K562 (cell line): Measurements from ENCODE around the gene FBXL13. TPM values are rescaled to one million over a fixed set of nuclear protein-coding genes. Genes with fewer than 3 reads are reported as not detected.

ENCODE experiments used
- ATAC-seq: fragments of 200-7000 bp; cut with Tn5 transposase; 3 replicates; pipeline ENCODE4 v1.9.1; 2020; ENCODE audit warnings: moderate library complexity
- BruUV-seq: library from RNA; stranded (reverse); fragments of 400-500 nt; replicated peaks from 2 replicates; lab custom pipeline; 2021; lab: Mats Ljungman, UMichigan
- CTCF ChIA-PET: fragments of 300-600 bp; formaldehyde crosslinking; extraction: SDS; loops from one replicate; lab custom pipeline; 2021; ENCODE audit warnings: low intra/inter-chr PET ratio; lab: Yijun Ruan, JAX
- POLR2A ChIA-PET: fragments of 300-600, 350-650 bp; sonication (Branson Sonifier 250); formaldehyde crosslinking; extraction: SDS; loops from one replicate; lab custom pipeline; 2021; ENCODE audit warnings: antibody characterized with exemption, inconsistent platforms; lab: Yijun Ruan, JAX
- DNase-seq, 4 experiments: peaks; one replicate each; pipeline versions ENCODE4 v3.0.0 to v3.0.0-alpha.2; 2011 to 2018; ENCODE audit warnings: low spot score in 3 of 4, mixed read lengths in 3 of 4; ENCODE audit errors: extremely low read depth in 1 of 4
- FAIRE-seq: peaks from 2 replicates; lab custom pipeline; 2011; peaks lifted over from hg19 to GRCh38; lab: Jason Lieb, UNC
- H2AFZ ChIP-seq: 2 replicates; pipeline ENCODE4 v1.6.0; 2011; ENCODE audit warnings: low read depth, low read length, control low read depth, inconsistent platforms
- H3K27ac ChIP-seq: fragments of 200-600 bp; 3 replicates; pipeline ENCODE4 v1.8.0; 2011; ENCODE audit warnings: low read depth, mild to moderate bottlenecking, control low read depth, inconsistent platforms, low read length, moderate library complexity, mixed read lengths; ENCODE audit errors: extremely low read depth
- H3K27me3 ChIP-seq, 2 experiments: fragments of 300-600 bp in 1 of 2; 2 replicates in 1 of 2; 3 replicates in 1 of 2; pipeline versions ENCODE4 v1.6.0 to v1.8.0; 2011; ENCODE audit warnings: inconsistent platforms in 2 of 2, low read length in 2 of 2, mild to moderate bottlenecking in 1 of 2, mixed read lengths in 1 of 2, moderate library complexity in 1 of 2; ENCODE audit not compliant: control insufficient read depth in 2 of 2, insufficient read depth in 2 of 2
- H3K36me3 ChIP-seq: fragments of 300-600 bp; 3 replicates; pipeline ENCODE4 v1.8.0; 2011; ENCODE audit warnings: mild to moderate bottlenecking, low read length, inconsistent platforms; ENCODE audit not compliant: control insufficient read depth, insufficient read depth
- H3K4me1 ChIP-seq, 2 experiments: fragments of 200-600 bp in 1 of 2; replicated peaks in 1 of 2; 2 replicates in 1 of 2; 3 replicates in 1 of 2; pipeline versions ENCODE4 v1.5.1 to v1.8.0; 2011; ENCODE audit warnings: inconsistent platforms in 2 of 2, low read length in 2 of 2, mild to moderate bottlenecking in 1 of 2, mixed read lengths in 1 of 2, moderate library complexity in 1 of 2; ENCODE audit not compliant: control insufficient read depth in 2 of 2, insufficient read depth in 2 of 2
- H3K4me2 ChIP-seq: 2 replicates; pipeline ENCODE4 v1.6.1; 2011; ENCODE audit warnings: low read length, control low read depth, inconsistent platforms, mixed read lengths; ENCODE audit not compliant: insufficient read depth
- H3K4me3 ChIP-seq: fragments of 200-600 bp; sonication (generic), shearing (Covaris generic); 2 replicates; pipeline ENCODE4 v1.5.1; 2016; ENCODE audit warnings: control low read depth, inconsistent platforms
- H3K79me2 ChIP-seq: fragments of 200-600 bp; 3 replicates; pipeline ENCODE4 v1.8.0; 2011; ENCODE audit warnings: low read length, inconsistent platforms; ENCODE audit not compliant: control insufficient read depth, insufficient read depth
- H3K9ac ChIP-seq, 2 experiments: 2 replicates each; pipeline versions ENCODE4 v1.6.0 to v1.6.1; 2011; ENCODE audit warnings: low read depth in 2 of 2, low read length in 2 of 2, control low read depth in 1 of 2, inconsistent platforms in 1 of 2, mild to moderate bottlenecking in 1 of 2, mixed read lengths in 1 of 2; ENCODE audit not compliant: insufficient read depth in 1 of 2
- H3K9me1 ChIP-seq: one replicate; pipeline ENCODE4 v1.6.0; 2011; ENCODE audit warnings: inconsistent platforms, mild to moderate bottlenecking, low read length, moderate library complexity; ENCODE audit not compliant: control insufficient read depth, insufficient read depth
- H3K9me3 ChIP-seq: replicated peaks from 2 replicates; pipeline ENCODE4 v1.5.1; 2011; ENCODE audit warnings: low read depth, low read length, inconsistent platforms; ENCODE audit not compliant: control insufficient read depth, insufficient read depth
- H4K20me1 ChIP-seq: replicated peaks from 2 replicates; pipeline ENCODE4 v1.6.1; 2011; ENCODE audit warnings: low read length, inconsistent platforms, mixed read lengths; ENCODE audit not compliant: control insufficient read depth, insufficient read depth
- MTA3 ChIP-seq: fragments of 450-650 bp; formaldehyde crosslinking; IDR thresholded peaks from 2 replicates; pipeline ENCODE4 v1.6.1; 2017; ENCODE audit warnings: mild to moderate bottlenecking, borderline replicate concordance
- PATZ1 ChIP-seq: fragments of 250-450 bp; sonication (Bioruptor Pico); IDR thresholded peaks from 2 replicates; pipeline ENCODE4 v1.5.0; 2020; ENCODE audit warnings: mild to moderate bottlenecking, borderline replicate concordance
- RBM15 ChIP-seq: fragments of 200-400 bp; formaldehyde crosslinking; IDR thresholded peaks from 2 replicates; pipeline ENCODE4 v1.6.1; 2018; ENCODE audit warnings: mild to moderate bottlenecking, low read length, moderate library complexity; ENCODE audit not compliant: insufficient read depth
- RBM39 ChIP-seq: fragments of 200-400 bp; formaldehyde crosslinking; optimal IDR thresholded peaks from 2 replicates; pipeline ENCODE3; 2018; ENCODE audit warnings: low read depth, low read length
- STAT5B ChIP-seq: fragments of 250-450 bp; sonication (Bioruptor Pico); IDR thresholded peaks from 2 replicates; pipeline ENCODE4 v1.8.0; 2021; ENCODE audit warnings: mild to moderate bottlenecking, inconsistent platforms
- TCF3 ChIP-seq: sonication (generic); formaldehyde crosslinking; IDR thresholded peaks from 2 replicates; pipeline ENCODE4 v1.4.0; 2020; ENCODE audit warnings: mild to moderate bottlenecking, missing genetic modification reagents
- ZC3H11A ChIP-seq: IDR thresholded peaks from 2 replicates; pipeline ENCODE4 v1.6.1; 2012; ENCODE audit warnings: low read depth, low read length, improper control_type of control experiment
- ZNF384 ChIP-seq: IDR thresholded peaks from 2 replicates; pipeline ENCODE4 v1.6.1; 2012; ENCODE audit warnings: low read depth, low read length, improper control_type of control experiment
- ZNF76 ChIP-seq: fragments of 250-450 bp; sonication (Bioruptor Pico); IDR thresholded peaks from 2 replicates; pipeline ENCODE4 v1.4.0; 2020; ENCODE audit warnings: mild to moderate bottlenecking, moderate library complexity, borderline replicate concordance
- in situ Hi-C: fragments of 300-500 bp; cut with MboI; formaldehyde crosslinking; loops from 4 replicates; pipeline ENCODE4 v1.15.0; 2018; ENCODE audit warnings: inconsistent platforms, mixed read lengths
- intact Hi-C: fragments of 100-400 bp; cut with micrococcal nuclease; formaldehyde crosslinking; loops from 2 replicates; pipeline ENCODE4 v1.14.2; 2022
- polyA plus RNA-seq, 8 experiments: library from polyadenylated mRNA; depleted of rRNA in 4 of 8; stranded (reverse) in 5 of 8; unstranded in 3 of 8; fragments of >200 nt; fragmentation: Nextera tagmentation in 2 of 8; fragmentation: Illumina TruSeq in 1 of 8; extraction: Ambion mirVana in 2 of 8; extraction: Trizol in 1 of 8; gene quantifications; 2 replicates each; pipeline versions ENCODE4 v1.2.1 to v1.2.3, GENCODE V29; 2011 to 2014; ENCODE audit warnings: inconsistent platforms in 1 of 8, missing spikeins in 1 of 8
- total RNA-seq, 7 experiments: library from RNA; depleted of rRNA in 6 of 7; stranded (reverse); fragments of >200 nt in 6 of 7; fragmentation: Illumina TruSeq in 2 of 7; extraction: Trizol in 2 of 7; gene quantifications; 2 replicates each; pipeline versions ENCODE4 v1.2.1 to v1.2.3, GENCODE V29; 2011 to 2021; ENCODE audit warnings: low replicate concordance in 1 of 7

Gene FBXL13
- total and polyA plus RNA-seq, 9 of the 15 experiments (the other 6 are each of a cell fraction or from before 2014, with no cell fraction given) = 16.3 to 55.0 (median 25.4) TPM

DNA sequence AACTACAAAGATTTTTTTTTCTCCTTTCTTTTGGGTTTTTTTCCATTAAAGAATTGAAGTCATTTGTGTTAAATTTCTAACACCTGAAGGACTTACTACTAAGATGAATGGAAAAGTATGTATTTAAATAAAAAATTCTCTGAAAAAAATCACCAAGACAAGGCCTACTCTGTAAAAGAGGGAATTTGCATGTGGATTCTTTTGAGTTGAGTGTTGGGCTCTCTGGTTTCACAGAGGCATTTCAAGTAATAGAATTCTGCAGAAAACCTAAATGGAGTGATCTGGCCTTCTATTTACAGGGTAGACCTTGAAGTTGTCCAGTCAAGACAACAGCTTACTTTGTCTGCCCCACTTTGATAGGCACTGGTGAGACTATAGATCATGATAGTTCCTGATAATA is 157.7 kb downstream of the FBXL13 start:
- no peaks in the 10 kb centered on the region for H3K27me3 ChIP-seq
- TF ChIP-seq ZC3H11A (no peak), TCF3 (CRISPR knock-in tag) (no peak), ZNF76 (CRISPR knock-in tag) (no peak), MTA3 (no peak), RBM15 (no peak), RBM39 (no peak), STAT5B (no peak), PATZ1 (no peak), ZNF384 (no peak)
- TF ChIP-seq, all 486 proteins: peak for 0
- intact Hi-C loops = no loop called here
- DNase-seq (no peak), FAIRE-seq (peak; percentile 11), ATAC-seq (no peak)
- H3K9ac ChIP-seq = no peak overlapping the region
- no peak overlapping the region for H3K27ac ChIP-seq
- no peaks in the 10 kb centered on the region for H3K9me3 ChIP-seq
- no peaks in the 10 kb centered on the region for H4K20me1 ChIP-seq
- H3K4me3 ChIP-seq = no peak overlapping the region
- H3K79me2 ChIP-seq = no peaks in the 10 kb centered on the region
- no peak overlapping the region for H2AFZ ChIP-seq
- no peak overlapping the region for H3K4me2 ChIP-seq
- H3K36me3 ChIP-seq = peaks cover 52% of the 10 kb centered on the region
- no peaks in the 10 kb centered on the region for H3K4me1 ChIP-seq
- H3K9me1 ChIP-seq = no peaks in the 10 kb centered on the region
- ChIA-PET POLR2A (no interaction called here), CTCF (no interaction called here)
- in situ Hi-C loops = no loop called here
- BruUV-seq = no TSS peak
